Transverse colon (tissue), 3 donors: ENCODE data around the gene SALL1.

Experiments used
- EP300 ChIP-seq: sonication (generic); formaldehyde crosslinking; IDR thresholded peaks from one replicate; pipeline ENCODE4 v1.6.1; 2017; ENCODE audit warnings: antibody characterized with exemption, low read depth
- POLR2A ChIP-seq: fragments of 450-650 bp; IDR thresholded peaks from one replicate; pipeline ENCODE4 v1.6.1; 2016; ENCODE audit warnings: antibody characterized with exemption, mild to moderate bottlenecking, moderate library complexity
- TF ChIP-seq, protein P1 (sequence below), 5 experiments: fragments of 200-600 bp in 3 of 5; fragments of 450-650 bp in 2 of 5; sonication (generic) in 3 of 5; IDR thresholded peaks; 1 replicate in 2 of 5; 2 replicates in 3 of 5; pipeline ENCODE4 v1.5.1; 2016 to 2017; ENCODE audit warnings: antibody characterized with exemption in 5 of 5, inconsistent platforms in 3 of 5, mild to moderate bottlenecking in 2 of 5, moderate library complexity in 1 of 5

DNA sequence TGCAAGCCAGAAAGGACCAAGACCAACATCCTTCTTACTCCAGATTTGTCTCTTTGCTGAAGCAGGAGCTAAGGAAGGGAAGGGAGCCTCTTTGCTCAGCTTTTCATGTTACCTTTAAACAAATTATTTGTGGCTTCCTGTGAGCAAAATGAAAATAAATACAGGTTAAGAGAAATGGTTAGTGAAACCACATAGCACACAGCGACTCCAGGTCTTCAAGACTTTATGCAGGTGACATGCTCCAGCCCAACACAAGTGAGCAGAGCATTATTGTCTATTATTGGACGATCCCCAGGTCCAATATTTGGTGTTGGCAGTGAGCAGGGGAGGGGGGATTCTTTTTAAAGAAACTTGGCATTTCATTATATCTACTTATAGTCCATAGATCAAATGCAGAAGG lies 53.3 kb downstream of the SALL1 start:
- TF ChIP-seq, protein P1, sequence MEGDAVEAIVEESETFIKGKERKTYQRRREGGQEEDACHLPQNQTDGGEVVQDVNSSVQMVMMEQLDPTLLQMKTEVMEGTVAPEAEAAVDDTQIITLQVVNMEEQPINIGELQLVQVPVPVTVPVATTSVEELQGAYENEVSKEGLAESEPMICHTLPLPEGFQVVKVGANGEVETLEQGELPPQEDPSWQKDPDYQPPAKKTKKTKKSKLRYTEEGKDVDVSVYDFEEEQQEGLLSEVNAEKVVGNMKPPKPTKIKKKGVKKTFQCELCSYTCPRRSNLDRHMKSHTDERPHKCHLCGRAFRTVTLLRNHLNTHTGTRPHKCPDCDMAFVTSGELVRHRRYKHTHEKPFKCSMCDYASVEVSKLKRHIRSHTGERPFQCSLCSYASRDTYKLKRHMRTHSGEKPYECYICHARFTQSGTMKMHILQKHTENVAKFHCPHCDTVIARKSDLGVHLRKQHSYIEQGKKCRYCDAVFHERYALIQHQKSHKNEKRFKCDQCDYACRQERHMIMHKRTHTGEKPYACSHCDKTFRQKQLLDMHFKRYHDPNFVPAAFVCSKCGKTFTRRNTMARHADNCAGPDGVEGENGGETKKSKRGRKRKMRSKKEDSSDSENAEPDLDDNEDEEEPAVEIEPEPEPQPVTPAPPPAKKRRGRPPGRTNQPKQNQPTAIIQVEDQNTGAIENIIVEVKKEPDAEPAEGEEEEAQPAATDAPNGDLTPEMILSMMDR (IDR thresholded peaks at IDR 0.05) = no peak
- no peak for TF ChIP-seq EP300
- TF ChIP-seq POLR2A = no peak
